ENCODE results near the gene DMKN. TPM values are rescaled to one million over a fixed set of nuclear protein-coding genes. Genes with fewer than 3 reads are reported as not detected.
A peak's percentile ranks its signal among the peaks of the same experiment; 100 is the strongest.

The DMKN gene
- total and polyA plus RNA-seq, 2 of the 8 experiments (the other 6 are each of a cell fraction or from before 2014, with no cell fraction given), result 290 to 330 TPM

DNA sequence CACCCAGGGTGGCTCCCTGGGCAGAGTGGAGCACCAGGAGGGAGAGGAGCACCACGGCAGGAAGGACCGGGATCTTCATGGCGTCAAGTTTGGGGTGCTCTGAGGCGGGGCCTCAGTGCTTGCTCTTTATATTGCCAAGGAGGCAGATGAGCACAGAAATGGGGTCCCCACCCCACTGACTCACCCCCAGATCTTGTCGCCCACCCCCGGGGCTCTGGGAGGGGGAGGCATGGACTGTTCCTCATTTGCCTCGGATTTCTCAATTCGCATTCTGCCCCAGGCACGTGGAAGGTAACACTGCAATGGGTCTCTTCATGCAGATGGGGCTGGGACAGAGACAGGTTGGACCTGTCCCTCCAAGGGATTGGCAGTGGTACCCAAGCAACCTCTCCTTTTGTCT is 23.1 kb downstream of the DMKN start, which contains the start of gene KRTDAP:
Gene KRTDAP (minus strand): TSS at position 101 of the 400 bp plus-strand sequence. CDS start 22 bp downstream, at position 79.
- no peak within 1 kb of the TSS for H4K5ac ChIP-seq (ENCODE audit: insufficient read length, low read depth, low read length)
- H2AFZ ChIP-seq (ENCODE audit: low read length), result no peak within 1 kb of the TSS
- ChIA-PET POLR2A (ENCODE audit: partially characterized antibody) (interaction anchor here (2.7 to 4.3 kb wide), 4 partner anchors 12 to 19 kb away, joined by 13 to 27 read pairs (median 18); no protein-coding TSS in a partner anchor), CTCF (ENCODE audit: partially characterized antibody) (interaction anchor here (0.7 to 2.8 kb wide), 8 partner anchors 10 to 275 kb away, joined by 3 to 13 read pairs (median 4); no protein-coding TSS in a partner anchor)
- H3K56ac ChIP-seq (replicated peaks; ENCODE audit: insufficient read length, low read depth, low read length), result no peak within 1 kb of the TSS
- no peak within 1 kb of the TSS for H3K4ac ChIP-seq (replicated peaks; ENCODE audit: insufficient read length, low read depth, low read length)
- H3K14ac ChIP-seq (ENCODE audit: insufficient read length), result no peak within 1 kb of the TSS
- no peaks in the 10 kb centered on the region for H3K9me3 ChIP-seq (ENCODE audit: insufficient read depth in 2 of 2, low read depth in 1 of 2, low read length in 1 of 2)
- H3K18ac ChIP-seq (ENCODE audit: extremely low read depth, low read length), result no peak within 1 kb of the TSS
- 87% methylated on average over 9 of the region's 9 CpGs; no CpG with 5 or more reads in 1 of the 2 experiments for WGBS, 2 experiments (ENCODE audit: extremely low coverage in 1 of 2, insufficient coverage in 1 of 2, insufficient read length in 1 of 2, insufficient replicate concordance in 2 of 2, low coverage in 1 of 2, low lambda C conversion rate in 2 of 2, missing lambda C conversion rate in 1 of 2)
- no peak within 1 kb of the TSS for H2AK5ac ChIP-seq (ENCODE audit: low read depth, low read length)
- H3K36me3 ChIP-seq (ENCODE audit: control insufficient read depth in 2 of 4, insufficient read depth in 4 of 4, low read length in 3 of 4), result no peaks in the 10 kb centered on the region
- FAIRE-seq, result no peak
- no peak within 1 kb of the TSS for H3K23ac ChIP-seq (ENCODE audit: insufficient read length)
- no peak within 1 kb of the TSS; a peak in 1 of 7 replicates for H3K9ac ChIP-seq (replicated peaks in 1 of 4; ENCODE audit: extremely low read depth in 1 of 4, low read depth in 3 of 4, low read length in 3 of 4)
- no peak within 1 kb of the TSS for H3K27ac ChIP-seq (ENCODE audit: low read depth, low read length)
- peak within 1 kb of the TSS; percentile 45; the same call in 1 of the 2 replicates for H4K8ac ChIP-seq (ENCODE audit: extremely low read depth, insufficient read depth, low read length)
- H2BK20ac ChIP-seq (ENCODE audit: low read length), result no peak within 1 kb of the TSS
- no peak within 1 kb of the TSS for H3K4me2 ChIP-seq (ENCODE audit: insufficient read depth in 1 of 2, low read depth in 2 of 2, low read length in 2 of 2)
- no peaks in the 10 kb centered on the region; a peak in 2 of 7 replicates for H3K27me3 ChIP-seq (replicated peaks in 1 of 4; ENCODE audit: control insufficient read depth in 3 of 4, extremely low read depth in 1 of 4, insufficient read depth in 3 of 4, low read length in 3 of 4)
- H4K91ac ChIP-seq (replicated peaks; ENCODE audit: insufficient read length, low read length), result no peak within 1 kb of the TSS
- H3K79me1 ChIP-seq (ENCODE audit: low read depth, low read length), result no peaks in the 10 kb centered on the region; the same call in 1 of the 2 replicates
- H3K4me3 ChIP-seq (ENCODE audit: extremely low read depth in 1 of 4, insufficient read depth in 2 of 4, low read depth in 3 of 4, low read length in 4 of 4), result no peak within 1 kb of the TSS
- H3K79me2 ChIP-seq (ENCODE audit: control insufficient read depth in 1 of 2, insufficient read depth in 2 of 2, low read length in 2 of 2), result no peaks in the 10 kb centered on the region
- no peaks in the 10 kb centered on the region; a peak in 1 of 7 replicates for H3K4me1 ChIP-seq (replicated peaks in 1 of 4; ENCODE audit: control insufficient read depth in 3 of 4, insufficient read depth in 4 of 4, low read length in 3 of 4)
- H3K23me2 ChIP-seq (ENCODE audit: low read depth, low read length), result no peaks in the 10 kb centered on the region; the same call in 1 of the 2 replicates
- no peak for DNase-seq (ENCODE audit: low read depth in 1 of 2, low spot score in 2 of 2)
- H2BK120ac ChIP-seq (replicated peaks; ENCODE audit: low read depth, low read length), result no peak within 1 kb of the TSS
- H4K20me1 ChIP-seq (replicated peaks in 1 of 2; ENCODE audit: control insufficient read depth in 1 of 2, insufficient read depth in 2 of 2, low read length in 2 of 2), result peaks cover 0 to 3% of the 10 kb centered on the region in 2 experiments
- no peak within 1 kb of the TSS for H2BK15ac ChIP-seq (ENCODE audit: low read length)
- no peak within 1 kb of the TSS for H2BK5ac ChIP-seq (ENCODE audit: low read depth, low read length)
- no peak within 1 kb of the TSS for H2BK12ac ChIP-seq (ENCODE audit: low read depth, low read length)
- TF ChIP-seq, protein P1, sequence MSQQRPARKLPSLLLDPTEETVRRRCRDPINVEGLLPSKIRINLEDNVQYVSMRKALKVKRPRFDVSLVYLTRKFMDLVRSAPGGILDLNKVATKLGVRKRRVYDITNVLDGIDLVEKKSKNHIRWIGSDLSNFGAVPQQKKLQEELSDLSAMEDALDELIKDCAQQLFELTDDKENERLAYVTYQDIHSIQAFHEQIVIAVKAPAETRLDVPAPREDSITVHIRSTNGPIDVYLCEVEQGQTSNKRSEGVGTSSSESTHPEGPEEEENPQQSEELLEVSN (IDR thresholded peaks at IDR 0.05), result no peak
- no peak for TF ChIP-seq SAP30 (IDR thresholded peaks at IDR 0.05; ENCODE audit: insufficient read depth, insufficient replicate concordance, low read length)
- TF ChIP-seq POU5F1 (IDR thresholded peaks at IDR 0.05; ENCODE audit: low read depth, low read length), result no peak
- no peak for TF ChIP-seq ASH2L (IDR thresholded peaks at IDR 0.05; ENCODE audit: low read length)
- TF ChIP-seq SP4 (IDR thresholded peaks at IDR 0.05; ENCODE audit: low read length), result no peak
- no peak for TF ChIP-seq TCF12 (IDR thresholded peaks at IDR 0.05; ENCODE audit: low read depth, low read length)
- TF ChIP-seq, protein P2, sequence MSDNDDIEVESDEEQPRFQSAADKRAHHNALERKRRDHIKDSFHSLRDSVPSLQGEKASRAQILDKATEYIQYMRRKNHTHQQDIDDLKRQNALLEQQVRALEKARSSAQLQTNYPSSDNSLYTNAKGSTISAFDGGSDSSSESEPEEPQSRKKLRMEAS (IDR thresholded peaks at IDR 0.05), result no peak
- TF ChIP-seq SRF (IDR thresholded peaks at IDR 0.05; ENCODE audit: low read depth, low read length), result no peak
- TF ChIP-seq CHD1 (IDR thresholded peaks at IDR 0.05; ENCODE audit: low read depth, low read length), result no peak
- TF ChIP-seq EGR1 (IDR thresholded peaks at IDR 0.05; ENCODE audit: borderline replicate concordance, low read depth, low read length), result no peak
- TF ChIP-seq SP1 (IDR thresholded peaks at IDR 0.05; ENCODE audit: low read depth, low read length), result no peak
- TF ChIP-seq SIN3A (conservative IDR thresholded peaks at IDR 0.05 in 1 of 2, IDR thresholded peaks at IDR 0.05 in 1 of 2; ENCODE audit: low read depth in 1 of 2, low read length in 2 of 2), result no peak
- no peak for TF ChIP-seq JUN (IDR thresholded peaks at IDR 0.05; ENCODE audit: low read depth, low read length)
- no peak for TF ChIP-seq TEAD4 (IDR thresholded peaks at IDR 0.05; ENCODE audit: low read depth, low read length)

All from H1 (cell line).